Sigmoid colon (tissue), 4 donors: ENCODE results near the gene RABGAP1L.

ENCODE experiments used
- POLR2A ChIP-seq, 2 donors: fragments of 450-650 bp; IDR thresholded peaks; one replicate each; pipeline ENCODE4 v1.6.1; 2016; ENCODE audit warnings: antibody characterized with exemption in 2 of 2, mild to moderate bottlenecking in 2 of 2, moderate library complexity in 2 of 2
- POLR2AphosphoS5 ChIP-seq, 4 donors: sonication (generic); formaldehyde crosslinking; IDR thresholded peaks; one replicate each; pipeline ENCODE4 v1.6.1; 2017; ENCODE audit warnings: antibody characterized with exemption in 4 of 4

- TF ChIP-seq POLR2AphosphoS5 (IDR thresholded peaks at IDR 0.05) (no peak), POLR2A (IDR thresholded peaks at IDR 0.05) (no peak)
Observed at GRCh38 chr1:174815474-174815908, 656.2 kb downstream of the RABGAP1L start.
